GM18511 (cell line): Measurements from ENCODE around the gene PPP3CA.

Experiments
- ATAC-seq: cut with Tn5 transposase; IDR thresholded peaks from one replicate; pipeline ENCODE4 v1.9.1; 2021; ENCODE audit warnings: mild to moderate bottlenecking, moderate library complexity; ENCODE audit not compliant: unreplicated experiment

Gene PPP3CA

DNA sequence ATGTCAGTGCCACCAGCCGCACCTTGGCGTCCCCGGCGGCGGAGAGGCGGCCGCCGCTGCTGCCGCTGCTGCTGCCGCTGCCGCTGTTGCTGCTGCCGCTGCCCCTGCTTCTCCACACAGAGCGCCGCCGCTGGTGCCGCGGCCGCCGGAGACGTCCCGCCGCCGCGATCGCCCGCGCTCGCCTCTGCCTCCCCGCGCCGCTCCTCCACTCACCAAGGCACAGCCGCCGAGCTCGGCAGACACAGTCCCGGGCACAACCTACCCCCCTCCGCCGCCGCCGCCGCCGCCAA, at the start of gene PPP3CA:
PPP3CA (minus strand) TSS at position 260 of the 290 bp plus-strand sequence.
- ATAC-seq: peak; percentile 20

DNA sequence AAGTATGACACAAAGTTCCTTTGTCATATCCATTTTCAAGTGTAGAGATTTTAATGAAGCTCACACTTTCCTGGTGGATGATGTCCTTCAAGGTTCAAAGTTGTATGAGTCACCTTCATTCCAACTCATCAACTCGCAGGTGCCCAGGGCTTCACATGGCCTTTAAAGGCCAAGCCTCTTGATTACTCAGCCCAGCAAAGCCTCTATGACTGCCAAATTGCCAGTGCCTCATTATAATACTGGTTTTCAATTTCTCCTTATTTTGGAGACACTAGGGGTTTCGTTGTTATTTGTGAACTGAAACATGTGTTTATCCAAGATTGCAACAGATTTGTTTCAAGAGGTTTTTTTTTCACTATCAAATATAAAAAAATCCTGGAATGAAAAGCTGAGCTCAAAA, 45.9 kb upstream of the PPP3CA start:
- ATAC-seq: no peak

DNA sequence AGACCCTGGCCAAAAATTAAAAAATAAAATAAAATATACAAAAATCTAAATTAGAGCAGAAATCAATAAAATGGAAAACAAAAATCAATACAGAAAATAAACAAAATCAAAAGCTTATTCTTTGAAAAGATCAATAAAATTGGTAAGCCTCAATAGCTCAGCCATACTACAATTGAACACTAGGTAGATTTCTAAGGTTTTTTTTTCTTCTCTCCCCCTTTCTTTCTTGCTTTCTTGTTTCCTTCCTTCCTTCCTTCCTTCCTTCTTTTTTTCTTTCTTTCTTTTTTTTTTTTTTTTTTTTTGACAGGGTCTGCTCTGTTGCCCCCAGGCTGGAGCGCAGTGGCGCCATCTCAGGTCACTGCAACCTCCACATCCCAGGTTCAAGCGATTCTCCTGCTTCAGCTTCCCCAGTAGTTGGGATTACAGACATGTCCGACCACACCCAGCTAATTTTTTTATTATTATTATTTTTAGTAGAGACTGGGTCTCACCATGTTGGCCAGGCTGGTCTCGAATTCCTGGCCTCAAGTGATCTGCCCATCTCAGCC, 23.4 kb upstream of the PPP3CA start:
- no peak for ATAC-seq

DNA sequence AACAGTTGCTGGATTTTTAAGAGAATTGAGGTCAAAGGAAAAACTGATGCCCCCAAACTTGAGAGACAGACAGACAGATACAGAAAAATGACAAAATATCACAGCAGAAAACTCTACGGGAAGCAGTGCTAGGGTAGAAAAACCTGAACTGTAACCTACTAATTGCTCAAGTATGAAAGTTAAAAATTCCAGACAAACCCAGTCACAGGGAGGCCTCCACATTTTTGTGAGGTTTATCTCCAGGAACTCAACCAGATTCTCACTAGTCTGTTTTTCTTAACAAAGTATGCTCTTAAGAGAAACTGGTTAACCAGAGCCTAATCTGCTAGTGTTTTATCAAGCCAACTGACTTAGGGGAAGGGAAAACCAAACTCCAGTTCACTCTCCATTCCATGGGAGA, 19.9 kb upstream of the PPP3CA start:
- ATAC-seq: no peak

DNA sequence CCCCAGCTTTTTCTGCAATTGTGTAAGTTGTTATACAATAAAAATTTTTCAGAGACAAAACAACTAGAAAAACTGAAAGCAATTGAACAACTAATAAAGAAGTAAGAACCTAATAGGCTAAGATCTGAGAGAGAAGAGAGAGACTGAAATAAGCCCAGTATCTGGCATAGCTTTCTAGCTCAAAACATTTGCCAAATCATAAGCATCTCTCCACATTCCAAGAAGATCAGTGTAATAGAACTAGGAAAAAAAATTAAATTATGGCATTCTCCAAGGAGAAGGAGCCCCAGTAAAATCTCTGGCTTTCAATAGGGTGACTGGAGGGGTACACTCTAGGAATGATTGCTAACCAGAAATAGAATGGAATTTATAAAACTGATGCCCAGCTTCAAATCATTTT, 19.0 kb upstream of the PPP3CA start:
- ATAC-seq: no peak

DNA sequence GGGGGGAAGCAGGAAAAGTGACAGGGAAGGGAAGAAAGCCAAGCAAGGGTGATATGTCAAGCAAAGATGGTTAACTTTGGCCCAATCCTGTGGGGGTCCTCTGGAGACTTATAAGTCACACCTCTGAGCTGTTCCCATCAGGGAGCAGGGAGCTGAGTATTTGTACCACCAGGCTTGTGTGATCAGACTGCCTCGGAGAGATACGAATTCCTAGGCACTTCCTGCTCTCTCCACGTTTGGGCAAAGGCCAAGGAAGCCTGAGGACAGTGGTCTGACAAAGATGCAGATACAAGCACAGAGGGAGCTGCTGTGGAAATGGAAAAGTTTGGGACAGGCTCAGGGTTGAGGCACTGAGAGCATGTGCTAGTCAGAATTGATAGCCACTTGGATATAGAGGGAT, 10.4 kb upstream of the PPP3CA start:
- ATAC-seq: no peak

DNA sequence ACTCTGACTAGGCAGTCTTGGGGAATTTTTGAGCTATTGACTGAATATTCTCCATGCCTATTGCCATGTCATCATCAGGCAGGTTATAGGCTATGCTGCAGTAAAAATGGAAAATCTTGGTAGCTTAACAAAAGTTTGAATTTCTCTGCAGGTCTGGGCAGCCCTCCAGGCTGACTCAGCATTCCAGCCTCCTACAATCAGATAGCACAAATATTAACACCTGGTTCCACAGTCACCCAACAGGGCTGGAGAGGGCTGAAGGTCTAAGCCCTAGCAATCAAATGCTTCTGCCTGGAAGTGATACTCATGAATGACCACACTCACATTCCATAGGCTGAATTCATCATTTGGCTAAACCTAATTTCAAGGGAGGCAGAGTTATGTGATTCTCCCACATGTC, 9.6 kb upstream of the PPP3CA start:
- no peak for ATAC-seq

DNA sequence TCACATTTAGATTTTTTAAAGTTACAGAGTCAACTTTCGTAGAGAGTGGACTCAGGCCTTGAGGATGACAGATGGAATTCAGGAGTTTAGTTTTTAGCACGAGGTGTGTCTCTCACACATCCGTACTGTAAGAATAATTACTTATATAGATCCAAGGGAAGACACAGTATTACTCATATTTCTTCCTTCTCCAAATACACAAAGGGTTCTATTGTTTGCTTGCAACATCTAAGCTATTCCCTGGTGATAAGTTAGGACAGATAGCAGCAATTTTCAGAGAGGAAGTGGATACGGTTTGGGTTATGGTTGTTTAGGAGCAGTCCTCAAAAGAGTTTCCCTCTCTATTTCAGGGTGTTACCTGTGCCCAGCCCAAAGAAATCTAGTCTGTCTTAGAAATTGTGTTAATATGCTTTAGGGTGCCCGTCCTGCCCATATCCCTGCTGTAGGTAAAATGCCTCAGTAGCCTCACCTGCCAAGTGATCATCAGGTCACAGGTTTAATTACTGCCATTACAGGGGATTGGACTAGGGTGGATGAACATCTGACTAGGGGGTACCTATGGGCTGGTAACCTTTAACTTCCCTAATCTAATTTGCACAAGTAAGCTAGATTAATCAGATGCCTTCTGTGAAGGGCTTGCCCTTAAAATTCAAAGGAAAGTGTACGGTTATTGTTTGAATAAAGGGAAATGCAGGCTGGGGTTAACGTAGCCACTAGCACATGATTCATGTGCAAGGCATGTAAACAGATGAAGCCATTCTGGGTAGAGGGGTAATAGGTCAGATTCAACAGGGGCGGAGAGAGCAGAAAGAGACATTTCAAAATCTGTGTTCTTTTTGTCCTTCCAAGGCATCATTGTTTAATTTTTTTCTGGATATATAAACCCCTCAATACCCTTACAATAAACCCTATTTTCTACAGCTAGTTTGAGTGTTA, 8.7 kb upstream of the PPP3CA start:
- no peak for ATAC-seq

DNA sequence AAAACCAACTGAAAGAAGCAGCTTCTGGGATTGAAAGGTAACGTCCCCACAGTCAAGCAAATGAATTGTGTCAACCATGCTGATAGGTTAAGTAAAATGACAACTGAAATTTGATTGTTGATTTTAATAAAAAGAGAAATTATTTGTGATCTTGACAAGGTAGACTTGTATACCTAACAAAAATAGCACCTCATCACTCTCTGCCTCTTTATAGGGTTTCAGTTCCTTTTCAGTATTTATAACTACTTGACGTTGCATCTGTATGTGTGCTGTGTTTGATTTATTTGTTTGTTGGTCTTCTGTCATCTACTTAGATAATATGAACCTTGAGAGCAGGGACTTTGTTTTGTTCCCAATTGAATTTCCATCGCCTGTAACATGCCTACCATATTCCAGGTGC, 7.9 kb upstream of the PPP3CA start:
- peak; percentile 100 for ATAC-seq

DNA sequence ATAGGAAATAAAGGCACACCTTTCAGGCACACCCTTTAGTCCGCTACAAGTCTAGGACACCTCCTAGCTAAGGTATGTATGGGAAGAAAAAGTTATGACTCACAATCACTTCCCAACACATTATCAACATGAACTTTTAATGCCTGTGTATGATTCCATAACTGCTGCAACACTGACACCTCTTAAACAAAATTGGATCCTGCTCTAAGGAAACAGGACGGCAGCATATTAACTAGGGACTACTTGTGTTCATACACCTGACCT, 2.4 kb upstream of the PPP3CA start:
- ATAC-seq: no peak

DNA sequence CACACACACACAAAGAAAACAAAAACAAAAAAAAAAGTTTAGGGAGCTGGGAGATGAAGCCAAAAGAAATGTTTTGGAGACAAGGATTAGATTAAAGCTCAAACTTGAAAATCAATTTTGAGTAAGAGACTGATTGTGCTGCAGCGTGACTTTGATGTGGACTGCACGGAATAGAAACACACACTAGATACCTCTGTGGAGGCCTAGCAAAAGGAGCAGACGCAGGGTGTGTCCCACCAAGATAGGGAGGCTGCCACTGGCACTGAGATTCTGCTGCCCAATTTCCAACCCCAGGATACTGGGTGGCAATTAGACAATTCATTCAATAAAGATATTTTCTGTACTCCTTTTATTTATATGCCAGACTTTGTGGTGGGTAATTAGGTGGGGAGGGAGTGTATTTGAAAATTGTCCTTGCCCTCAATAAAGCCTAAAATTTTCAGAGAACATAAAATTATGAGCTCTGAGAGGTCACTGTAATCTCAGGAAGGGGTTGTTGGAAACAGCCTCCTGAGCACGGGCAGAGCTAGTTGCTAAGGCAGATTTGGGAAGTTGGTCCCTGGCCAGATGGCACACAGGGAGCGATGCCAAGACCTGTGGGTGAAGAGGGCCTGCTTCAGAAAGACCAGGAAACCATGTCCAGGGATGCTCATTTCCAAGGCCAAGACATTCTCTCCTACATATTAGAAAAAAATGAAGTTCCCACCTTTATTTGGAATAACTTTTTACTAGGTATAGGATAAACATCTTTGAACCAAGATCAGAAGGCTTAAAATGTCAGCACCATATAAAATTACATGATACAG, 1.9 kb upstream of the PPP3CA start:
- no peak for ATAC-seq

DNA sequence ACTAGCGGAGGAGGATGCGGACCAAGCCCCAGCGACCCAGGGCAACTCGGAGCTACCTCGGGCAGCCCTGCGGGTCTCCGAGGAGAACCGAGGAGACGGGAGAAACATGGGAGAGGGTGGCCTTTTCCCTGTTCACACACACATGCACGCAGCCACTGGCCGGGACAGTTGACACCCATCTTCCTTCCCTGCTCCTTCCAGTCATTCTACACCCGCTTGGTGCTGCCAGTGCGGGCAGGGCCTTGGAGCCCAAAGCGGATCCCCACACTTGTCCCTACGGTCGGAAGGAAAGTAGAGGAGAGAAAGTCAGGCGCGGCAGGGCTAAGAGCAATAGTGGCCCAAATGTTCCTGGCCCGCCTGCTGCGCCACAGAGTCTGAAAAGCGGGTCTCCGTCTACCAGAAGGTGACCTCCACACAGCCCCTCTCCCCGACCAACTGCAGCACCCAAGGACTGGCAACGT, 1.1 kb upstream of the PPP3CA start:
- no peak for ATAC-seq

DNA sequence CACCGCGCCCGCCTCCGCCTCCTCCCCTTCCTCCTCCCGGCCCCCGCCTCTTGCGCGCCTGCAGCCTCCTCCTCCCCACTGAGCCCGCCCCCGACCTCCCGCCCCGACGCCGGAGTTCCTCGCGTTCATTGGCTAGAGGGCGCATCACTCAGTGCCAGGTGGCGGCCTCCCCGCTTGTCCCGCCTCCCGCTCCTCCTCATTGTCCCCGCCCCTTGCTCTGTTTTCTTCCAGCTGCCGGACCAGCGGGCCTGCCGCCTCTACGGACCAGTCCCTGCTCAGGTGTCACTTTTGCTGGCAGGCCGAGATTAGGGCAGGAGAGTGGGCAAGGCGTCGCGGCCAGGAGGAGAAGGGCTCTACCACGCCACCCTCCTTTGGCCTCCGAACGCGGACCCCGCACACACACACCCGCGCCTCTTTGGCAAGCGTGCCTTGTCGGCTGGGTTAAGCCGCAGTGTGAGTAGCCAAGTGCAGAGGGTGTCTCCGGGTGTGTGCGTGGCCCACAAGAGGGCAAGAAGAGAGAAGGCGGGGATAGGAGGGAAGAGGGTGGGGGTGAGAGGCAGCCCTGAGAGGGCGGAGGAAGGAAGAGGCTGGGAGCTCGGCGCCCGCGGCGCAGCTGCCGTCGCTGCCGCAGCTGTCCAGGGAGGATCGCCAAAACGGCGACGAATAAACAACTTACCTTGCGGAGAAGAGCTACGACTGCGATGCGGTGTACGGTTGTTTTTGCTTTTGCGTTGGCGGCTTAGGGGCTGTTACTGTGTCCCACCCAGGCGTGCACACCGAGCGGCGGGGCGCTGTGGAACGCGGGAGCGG, 436 bp upstream of the PPP3CA start:
- ATAC-seq: peak; percentile 75

DNA sequence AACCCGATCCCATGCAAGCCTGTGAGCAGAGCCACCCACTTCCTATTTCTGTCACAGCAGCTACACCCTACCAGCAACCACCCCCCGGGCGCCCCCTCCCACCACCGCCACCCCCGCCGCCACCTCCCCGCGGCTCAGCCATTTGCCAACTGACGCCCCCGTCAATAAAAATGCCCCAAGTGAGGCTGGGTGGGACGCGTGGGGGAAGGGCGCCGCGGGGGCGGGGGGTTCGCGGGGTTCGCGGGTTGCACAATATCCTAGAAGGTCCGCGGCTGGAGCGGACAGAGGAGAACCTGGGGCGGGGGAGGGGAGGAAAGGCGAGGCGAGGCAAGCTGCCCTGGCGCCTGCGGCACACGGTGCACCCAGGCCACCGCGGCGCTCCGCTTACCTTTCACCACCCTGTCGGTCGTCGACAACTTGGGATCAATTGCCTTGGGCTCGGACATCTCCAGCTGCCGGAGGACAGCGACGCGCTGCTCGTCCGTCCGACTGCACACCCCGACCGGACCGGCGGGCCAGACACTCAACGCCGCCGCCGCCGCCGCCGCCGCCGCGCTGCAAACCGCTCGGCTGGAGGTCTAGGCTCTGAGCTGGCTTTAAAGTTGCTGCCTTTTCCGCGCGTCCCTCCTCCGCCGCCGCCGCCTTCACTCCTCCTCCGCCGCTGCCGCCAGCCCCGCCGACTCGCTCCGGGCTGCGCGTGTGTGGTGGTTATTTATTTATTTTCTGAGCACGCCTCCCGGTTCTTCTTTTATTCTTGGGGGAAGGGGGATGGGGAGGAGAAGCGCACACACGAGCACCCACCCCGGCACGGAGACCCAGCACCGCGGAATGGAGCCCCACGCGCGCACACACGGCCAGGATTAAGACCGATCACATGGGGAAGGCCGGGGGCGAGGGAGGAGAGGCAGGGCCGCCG, 717 bp downstream of the PPP3CA start:
- ATAC-seq: peak; percentile 19

DNA sequence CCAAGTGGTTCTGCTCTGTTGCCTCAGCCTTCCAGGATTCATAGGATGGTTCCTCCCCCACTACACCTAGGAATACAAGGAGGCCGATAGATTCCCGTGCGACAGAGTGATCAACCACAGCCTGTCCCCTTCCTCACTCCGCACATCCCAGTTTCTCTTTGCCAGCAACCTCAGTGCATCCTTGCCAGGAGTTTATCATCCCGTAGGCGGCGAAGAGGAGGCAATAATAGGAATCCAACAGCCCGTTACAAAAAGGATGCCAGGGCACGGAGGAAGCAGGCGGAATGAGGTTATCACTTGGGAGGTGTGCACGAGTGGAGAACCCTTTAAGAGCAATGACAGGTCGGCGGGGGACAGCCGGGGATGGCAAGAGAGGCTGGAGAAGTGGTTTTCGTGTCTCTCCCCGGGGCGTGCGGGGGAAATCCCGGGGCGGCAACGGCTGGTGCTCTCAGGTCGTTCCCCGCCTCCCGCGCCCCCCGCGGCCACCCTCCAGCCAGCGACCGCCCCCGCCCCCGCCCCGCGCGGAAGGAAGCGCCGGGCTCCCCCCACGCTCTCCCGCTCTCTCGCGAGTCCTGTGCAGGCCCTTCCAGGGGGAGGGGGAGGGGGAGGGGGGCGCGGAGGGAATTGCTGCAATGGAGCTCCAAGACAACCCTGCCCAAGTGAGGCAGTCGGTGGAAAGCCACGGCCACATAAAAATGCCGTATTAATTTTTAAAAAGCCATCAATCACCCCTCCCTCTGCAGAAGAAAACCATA, 1.6 kb downstream of the PPP3CA start:
- ATAC-seq: peak; percentile 12

DNA sequence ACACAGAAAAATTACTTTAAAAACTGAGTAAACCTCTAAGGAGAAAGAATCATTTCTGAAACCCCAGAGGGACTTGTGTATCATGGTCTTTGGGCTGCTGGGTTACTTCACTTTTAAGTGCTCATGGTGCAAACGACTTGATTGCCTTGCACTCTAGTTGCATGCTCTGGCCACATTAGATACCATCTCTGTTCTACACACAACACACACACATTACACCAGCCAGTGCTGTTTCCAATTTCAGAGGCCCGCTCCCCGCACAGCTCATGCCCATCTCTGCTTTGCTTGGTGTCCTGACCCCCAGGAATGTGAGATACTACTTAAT, 2.1 kb downstream of the PPP3CA start:
- ATAC-seq: no peak

DNA sequence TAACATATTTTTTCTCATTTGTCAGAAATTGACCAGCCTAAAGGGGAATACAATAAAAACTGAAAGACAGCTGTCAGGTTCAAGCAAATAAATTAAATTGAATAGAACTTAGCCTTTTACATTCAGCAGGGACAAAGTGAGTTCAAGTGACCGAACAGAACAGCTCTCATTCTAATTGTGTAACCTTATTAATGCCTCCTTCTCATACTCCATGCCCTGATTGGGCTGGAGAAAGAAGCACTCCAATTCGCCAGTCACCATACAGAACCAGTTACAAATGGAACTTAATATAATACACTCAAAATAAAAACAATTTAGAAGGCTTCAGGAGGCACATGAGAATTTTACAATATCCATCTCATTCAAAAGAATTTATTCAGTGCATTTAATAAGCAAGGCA, 8.0 kb downstream of the PPP3CA start:
- ATAC-seq: no peak

DNA sequence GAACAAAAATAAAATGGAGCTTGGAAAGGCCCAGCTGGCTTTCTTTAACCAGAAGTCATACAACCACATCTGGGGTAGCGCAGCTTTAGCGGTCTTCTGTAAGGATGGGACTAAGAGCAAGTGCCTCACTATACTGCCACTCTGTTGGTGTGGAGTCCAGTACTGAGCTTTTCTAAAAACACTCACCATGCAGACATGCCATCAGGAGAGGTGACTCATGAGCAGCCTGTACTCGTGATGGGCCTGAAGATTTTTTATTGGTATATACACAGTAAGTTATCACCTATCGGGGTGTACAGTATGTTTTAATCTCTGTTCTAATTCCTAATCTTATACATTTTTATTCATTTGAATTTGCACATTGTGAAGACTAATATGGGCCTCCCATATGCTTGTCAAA, 9.6 kb downstream of the PPP3CA start:
- ATAC-seq: no peak

DNA sequence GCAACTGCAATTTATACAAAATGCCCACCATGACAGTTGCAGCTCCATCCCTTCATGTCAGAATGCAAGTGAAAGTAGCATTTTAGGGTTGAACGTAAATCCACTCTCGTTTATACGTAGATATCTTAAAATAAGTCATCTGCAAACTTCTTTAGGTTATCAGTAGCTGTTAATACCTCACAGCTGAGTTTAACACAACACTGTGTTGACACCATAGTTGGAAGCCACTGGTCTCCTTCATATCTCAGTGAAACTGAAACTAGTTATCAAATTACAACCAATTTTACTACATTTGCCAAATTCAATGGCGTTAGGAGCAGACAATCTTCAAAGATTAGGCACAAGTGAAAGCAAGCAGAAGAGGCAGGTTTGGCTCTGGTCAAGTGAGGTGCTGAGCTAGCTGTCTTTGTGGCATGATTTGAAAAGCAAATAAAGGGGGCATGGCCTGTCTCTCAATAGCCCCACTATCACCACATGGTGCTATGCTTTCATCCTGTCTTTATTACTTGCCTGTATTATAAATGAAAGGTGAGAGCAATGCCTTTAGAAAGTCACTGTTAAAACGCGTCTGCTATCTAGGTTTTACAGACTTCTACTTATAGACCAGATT, 12.3 kb downstream of the PPP3CA start:
- peak; percentile 72 for ATAC-seq
